ENCODE measurements around the gene SMIM8.

GRCh38 chr6:87382861-87383260 lies 60.5 kb downstream of the SMIM8 start:
- TF ChIP-seq CTCF (IDR thresholded peaks at IDR 0.05; ENCODE audit: poor library complexity) (no peak), EZH2phosphoT487 (IDR thresholded peaks at IDR 0.05; ENCODE audit: low read depth, severe bottlenecking, unreplicated experiment) (no peak)

Measured in hepatocyte (in vitro differentiated cells).